Prostate gland (tissue), 2 donors: ENCODE results near the gene TUBB4A. TPM values are rescaled to one million over a fixed set of nuclear protein-coding genes. Genes with fewer than 3 reads are reported as not detected.

Experiments used
- DNase-seq: peaks from one replicate; pipeline ENCODE4 v3.0.0-alpha.2; 2019; ENCODE audit warnings: low spot score
- H3K27ac ChIP-seq, 2 donors: fragments of 200-600 bp; sonication (generic); 2 replicates each; pipeline ENCODE4 v1.5.1; 2017 to 2019
- H3K27me3 ChIP-seq: fragments of 200-600 bp; sonication (generic); replicated peaks from 2 replicates; pipeline ENCODE4 v1.5.1; 2019; ENCODE audit not compliant: insufficient read depth
- H3K36me3 ChIP-seq, 2 donors: fragments of 200-600 bp; sonication (generic); 1 replicate in 1 of 2; 2 replicates in 1 of 2; pipeline versions ENCODE4 v1.5.1 to v1.8.1; 2017 to 2019
- H3K4me1 ChIP-seq: fragments of 200-600 bp; sonication (generic); replicated peaks from 2 replicates; pipeline ENCODE4 v1.5.1; 2019
- H3K4me3 ChIP-seq, 2 donors: fragments of 200-600 bp; sonication (generic); 2 replicates each; pipeline ENCODE4 v1.5.1; 2017 to 2019
- H3K9me3 ChIP-seq: fragments of 200-600 bp; sonication (generic); 2 replicates; pipeline ENCODE4 v1.5.1; 2017
- POLR2A ChIP-seq: fragments of 450-650 bp; IDR thresholded peaks from one replicate; pipeline ENCODE4 v1.6.1; 2016; ENCODE audit warnings: antibody characterized with exemption, mild to moderate bottlenecking
- POLR2AphosphoS5 ChIP-seq: sonication (generic); formaldehyde crosslinking; IDR thresholded peaks from one replicate; pipeline ENCODE4 v1.6.1; 2017; ENCODE audit warnings: antibody characterized with exemption
- WGBS: methylation state at CpG from one replicate; pipeline ENCODE4 v1.1.5; 2018; 5-methylcytosine and 5-hydroxymethylcytosine counted together
- intact Hi-C: fragments of 100-400 bp; cut with DNase I; formaldehyde crosslinking; loops from one replicate; pipeline ENCODE4 v1.14.2; 2022
- total RNA-seq, 2 donors: library from RNA; depleted of rRNA; stranded (reverse); fragments of >200 nt; gene quantifications; one replicate each; pipeline ENCODE4 v1.1.0, GENCODE V29; 2016
- TF ChIP-seq, protein P1 (sequence below), 4 experiments: fragments of 200-600 bp in 2 of 4; fragments of 450-650 bp in 2 of 4; sonication (generic) in 2 of 4; IDR thresholded peaks; 1 replicate in 3 of 4; 2 replicates in 1 of 4; pipeline ENCODE4 v1.5.1; 2016 to 2019; ENCODE audit warnings: antibody characterized with exemption in 4 of 4, mild to moderate bottlenecking in 2 of 4, moderate library complexity in 2 of 4

The TUBB4A gene
- total RNA-seq, 2 donors from 2014 or later, result 0.23 to 100 TPM

DNA sequence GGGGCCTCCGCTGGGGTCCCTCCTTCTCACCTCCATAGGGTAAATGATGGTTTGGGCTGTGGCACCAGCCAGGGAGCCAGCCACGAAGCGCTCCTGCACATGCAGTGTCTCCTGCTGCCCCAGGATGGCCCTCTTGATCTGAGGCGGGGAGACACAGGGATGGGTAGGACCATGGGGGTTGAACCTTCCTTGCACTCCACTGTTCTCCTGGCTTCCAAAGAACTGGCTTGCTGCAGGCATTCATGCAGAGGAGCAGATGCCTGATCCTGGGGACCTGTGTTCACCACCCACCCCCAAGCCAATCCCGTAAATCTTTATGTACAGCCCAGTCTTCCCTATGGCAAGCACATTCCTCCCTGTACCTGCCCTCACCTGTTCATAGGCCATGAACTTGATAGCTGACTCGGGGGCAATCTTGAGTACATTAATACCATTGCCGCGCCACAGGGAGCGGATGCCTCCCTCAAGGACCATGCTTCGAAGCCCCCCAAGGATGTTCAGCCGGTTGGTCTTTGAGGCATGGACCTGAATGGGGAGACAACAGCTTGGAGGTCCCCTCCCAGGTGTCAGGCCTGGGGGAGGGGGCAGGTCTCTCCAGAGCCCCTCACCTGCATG is 48.1 kb downstream of the TUBB4A start:
- DNase-seq, result no peak
- Histone ChIP-seq H3K27ac (no peak overlapping the region), H3K36me3 (peaks cover 0 to 11% of the 10 kb centered on the region in 2 donors), H3K9me3 (no peaks in the 10 kb centered on the region), H3K4me3 (no peak overlapping the region), H3K4me1 (no peaks in the 10 kb centered on the region), H3K27me3 (no peaks in the 10 kb centered on the region)
- intact Hi-C loops, result no loop called here
- TF ChIP-seq, protein P1, sequence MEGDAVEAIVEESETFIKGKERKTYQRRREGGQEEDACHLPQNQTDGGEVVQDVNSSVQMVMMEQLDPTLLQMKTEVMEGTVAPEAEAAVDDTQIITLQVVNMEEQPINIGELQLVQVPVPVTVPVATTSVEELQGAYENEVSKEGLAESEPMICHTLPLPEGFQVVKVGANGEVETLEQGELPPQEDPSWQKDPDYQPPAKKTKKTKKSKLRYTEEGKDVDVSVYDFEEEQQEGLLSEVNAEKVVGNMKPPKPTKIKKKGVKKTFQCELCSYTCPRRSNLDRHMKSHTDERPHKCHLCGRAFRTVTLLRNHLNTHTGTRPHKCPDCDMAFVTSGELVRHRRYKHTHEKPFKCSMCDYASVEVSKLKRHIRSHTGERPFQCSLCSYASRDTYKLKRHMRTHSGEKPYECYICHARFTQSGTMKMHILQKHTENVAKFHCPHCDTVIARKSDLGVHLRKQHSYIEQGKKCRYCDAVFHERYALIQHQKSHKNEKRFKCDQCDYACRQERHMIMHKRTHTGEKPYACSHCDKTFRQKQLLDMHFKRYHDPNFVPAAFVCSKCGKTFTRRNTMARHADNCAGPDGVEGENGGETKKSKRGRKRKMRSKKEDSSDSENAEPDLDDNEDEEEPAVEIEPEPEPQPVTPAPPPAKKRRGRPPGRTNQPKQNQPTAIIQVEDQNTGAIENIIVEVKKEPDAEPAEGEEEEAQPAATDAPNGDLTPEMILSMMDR (IDR thresholded peaks at IDR 0.05), result no peak
- TF ChIP-seq POLR2AphosphoS5, result no peak
- TF ChIP-seq POLR2A, result no peak
- WGBS, result 96% methylated on average over 11 of the region's 11 CpGs

DNA sequence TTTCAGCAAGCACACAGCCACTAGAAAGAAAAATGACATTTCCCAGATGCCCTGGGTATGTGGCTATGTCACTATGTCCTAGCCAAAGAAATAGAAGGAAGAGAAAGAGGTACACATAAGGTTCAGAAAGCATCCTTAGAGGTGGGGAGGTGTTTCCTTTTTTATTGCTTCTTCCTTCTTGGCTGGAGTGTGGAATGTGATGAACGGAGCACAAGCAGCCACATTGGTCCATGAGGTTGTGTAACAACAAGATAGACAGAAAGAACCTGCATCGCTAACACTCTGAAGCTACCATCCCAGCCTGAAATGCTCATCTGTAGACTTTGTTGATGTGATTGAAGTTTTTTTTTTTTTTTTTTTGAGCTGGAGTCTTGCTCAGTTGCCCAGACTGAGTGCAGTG is 49.2 kb downstream of the TUBB4A start:
- DNase-seq, result no peak
- TF ChIP-seq POLR2A (no peak), POLR2AphosphoS5 (no peak)
- TF ChIP-seq, protein P1 (IDR thresholded peaks at IDR 0.05), result no peak
- no peaks in the 10 kb centered on the region for H3K9me3 ChIP-seq
- 98% methylated on average over 2 of the region's 2 CpGs for WGBS
- no peak overlapping the region for H3K4me3 ChIP-seq
- no peak overlapping the region for H3K27ac ChIP-seq
- intact Hi-C loops, result no loop called here
- H3K36me3 ChIP-seq, result peaks cover 0 to 11% of the 10 kb centered on the region in 2 donors
- H3K4me1 ChIP-seq, result no peaks in the 10 kb centered on the region
- no peaks in the 10 kb centered on the region for H3K27me3 ChIP-seq

- whole genome bisulfite sequencing, result 97% methylated on average over 19 of the region's 19 CpGs
- no peaks in the 10 kb centered on the region for H3K4me1 ChIP-seq
Measured at GRCh38 chr19:6452223-6452614, 49.9 kb downstream of the TUBB4A start.

GRCh38 chr19:6451583-6452222 is 50.4 kb downstream of the TUBB4A start:
- WGBS, result 94% methylated on average over 7 of the region's 7 CpGs
- TF ChIP-seq POLR2AphosphoS5 (no peak), POLR2A (no peak)
- TF ChIP-seq, protein P1 (IDR thresholded peaks at IDR 0.05), result no peak
- intact Hi-C loops, result no loop called here
- Histone ChIP-seq H3K27me3 (no peaks in the 10 kb centered on the region), H3K9me3 (no peaks in the 10 kb centered on the region), H3K4me1 (no peaks in the 10 kb centered on the region), H3K36me3 (peaks cover 0 to 11% of the 10 kb centered on the region in 2 donors), H3K4me3 (no peak overlapping the region), H3K27ac (no peak overlapping the region)
- no peak for DNase-seq

More at GRCh38 chr19:6452223-6452614, 49.9 kb downstream of the TUBB4A start:
- H3K36me3 ChIP-seq, result peaks cover 0 to 11% of the 10 kb centered on the region in 2 donors
- DNase-seq, result no peak
- TF ChIP-seq POLR2A, result no peak
- TF ChIP-seq, protein P1 (IDR thresholded peaks at IDR 0.05), result no peak
- TF ChIP-seq POLR2AphosphoS5, result no peak
- no peaks in the 10 kb centered on the region for H3K9me3 ChIP-seq
- H3K4me3 ChIP-seq, result no peak overlapping the region
- no peak overlapping the region for H3K27ac ChIP-seq
- no peaks in the 10 kb centered on the region for H3K27me3 ChIP-seq
- intact Hi-C loops, result no loop called here

DNA sequence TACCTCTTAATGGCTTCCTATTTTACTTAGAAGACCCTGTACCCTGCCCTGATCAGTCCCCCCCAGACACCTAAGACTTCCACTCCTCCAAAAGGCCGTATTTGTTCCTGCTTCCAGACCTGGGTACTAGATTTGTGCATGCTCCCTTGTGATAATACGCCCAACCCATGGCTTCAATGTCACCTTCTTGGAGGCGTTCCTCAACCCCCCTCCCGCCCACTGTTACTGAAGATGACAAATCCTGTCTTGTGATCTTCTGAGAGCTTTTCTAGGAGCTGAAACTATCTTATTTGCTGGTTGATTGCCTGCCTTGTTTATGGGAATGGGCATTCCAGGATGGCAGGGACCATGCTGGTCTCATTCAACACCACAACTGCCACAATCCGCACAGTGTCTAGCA is 51.9 kb downstream of the TUBB4A start:
- no peak overlapping the region for H3K27ac ChIP-seq
- WGBS, result 99% methylated on average over 5 of the region's 5 CpGs
- no peak for DNase-seq
- H3K4me1 ChIP-seq, result no peaks in the 10 kb centered on the region
- H3K27me3 ChIP-seq, result no peaks in the 10 kb centered on the region
- intact Hi-C loops, result no loop called here
- H3K4me3 ChIP-seq, result no peak overlapping the region
- no peaks in the 10 kb centered on the region for H3K9me3 ChIP-seq
- TF ChIP-seq POLR2A, result no peak
- TF ChIP-seq POLR2AphosphoS5, result no peak
- TF ChIP-seq, protein P1 (IDR thresholded peaks at IDR 0.05), result no peak
- H3K36me3 ChIP-seq, result peaks cover 0 to 11% of the 10 kb centered on the region in 2 donors
